Measurements from ENCODE around the gene EOGT.

The EOGT gene

GRCh38 chr3:69008980-69009379, 4.5 kb downstream of the EOGT start:
- Histone ChIP-seq H3K9me3 (ENCODE audit: insufficient read depth, low read depth, low read length) (no peaks in the 10 kb centered on the region), H3K4me2 (ENCODE audit: low read depth, low read length, poor library complexity, severe bottlenecking) (peak overlapping the region; percentile 1), H3K4me1 (ENCODE audit: insufficient read depth, low read length, poor library complexity, severe bottlenecking) (peaks cover 18% of the 10 kb centered on the region), H3K27me3 (ENCODE audit: insufficient read depth, low read length, poor library complexity, severe bottlenecking) (no peaks in the 10 kb centered on the region), H2AFZ (ENCODE audit: low read length) (no peak overlapping the region), H3K36me3 (ENCODE audit: insufficient read depth, low read length) (peaks cover 7% of the 10 kb centered on the region; the same call in 1 of the 2 replicates), H3K4me3 (ENCODE audit: low read length, poor library complexity, severe bottlenecking) (no peak overlapping the region), H4K20me1 (ENCODE audit: insufficient read depth, low read length, poor library complexity, severe bottlenecking) (no peaks in the 10 kb centered on the region), H3K9me2 (replicated peaks; ENCODE audit: low read depth, low read length) (no peaks in the 10 kb centered on the region), H3K79me2 (ENCODE audit: insufficient read depth, low read length) (0 out of 2 replicates have a peak, but pooled peaks cover under 1% of the 10 kb centered on the region), H3F3A (ENCODE audit: low read depth) (peaks cover 4% of the 10 kb centered on the region; the same call in 1 of the 2 replicates), H3K9ac (ENCODE audit: low read depth, low read length, poor library complexity, severe bottlenecking) (no peak overlapping the region)
- TF ChIP-seq EZH2phosphoT487 (IDR thresholded peaks at IDR 0.05; ENCODE audit: borderline replicate concordance) (no peak), CTCF (conservative IDR thresholded peaks at IDR 0.05; ENCODE audit: low read length) (no peak)

- Histone ChIP-seq H2AFZ (ENCODE audit: low read length) (no peak overlapping the region), H3K27me3 (ENCODE audit: insufficient read depth, low read length, poor library complexity, severe bottlenecking) (no peaks in the 10 kb centered on the region), H3K79me2 (ENCODE audit: insufficient read depth, low read length) (no peaks in the 10 kb centered on the region), H3K9me3 (ENCODE audit: insufficient read depth, low read depth, low read length) (no peaks in the 10 kb centered on the region), H3K4me1 (ENCODE audit: insufficient read depth, low read length, poor library complexity, severe bottlenecking) (peaks cover 5% of the 10 kb centered on the region), H3K9ac (ENCODE audit: low read depth, low read length, poor library complexity, severe bottlenecking) (no peak overlapping the region), H3K4me2 (ENCODE audit: low read depth, low read length, poor library complexity, severe bottlenecking) (no peak overlapping the region), H3K36me3 (ENCODE audit: insufficient read depth, low read length) (peaks cover 12% of the 10 kb centered on the region; the same call in 1 of the 2 replicates), H3K4me3 (ENCODE audit: low read length, poor library complexity, severe bottlenecking) (no peak overlapping the region), H4K20me1 (ENCODE audit: insufficient read depth, low read length, poor library complexity, severe bottlenecking) (no peaks in the 10 kb centered on the region), H3F3A (ENCODE audit: low read depth) (peaks cover 4% of the 10 kb centered on the region; the same call in 1 of the 2 replicates), H3K9me2 (replicated peaks; ENCODE audit: low read depth, low read length) (no peaks in the 10 kb centered on the region)
- no peak for TF ChIP-seq CTCF (conservative IDR thresholded peaks at IDR 0.05; ENCODE audit: low read length)
- TF ChIP-seq EZH2phosphoT487 (IDR thresholded peaks at IDR 0.05; ENCODE audit: borderline replicate concordance), result no peak
Observed at GRCh38 chr3:69005791-69006482, 7.5 kb downstream of the EOGT start.

GRCh38 chr3:69005071-69005790, 8.3 kb downstream of the EOGT start:
- H3K9me2 ChIP-seq (replicated peaks; ENCODE audit: low read depth, low read length), result no peaks in the 10 kb centered on the region
- H3K79me2 ChIP-seq (ENCODE audit: insufficient read depth, low read length), result no peaks in the 10 kb centered on the region

More at GRCh38 chr3:69005071-69005790, 8.3 kb downstream of the EOGT start:
- H2AFZ ChIP-seq (ENCODE audit: low read length), result no peak overlapping the region
- TF ChIP-seq EZH2phosphoT487 (IDR thresholded peaks at IDR 0.05; ENCODE audit: borderline replicate concordance) (no peak), CTCF (conservative IDR thresholded peaks at IDR 0.05; ENCODE audit: low read length) (no peak)
- H3K4me2 ChIP-seq (ENCODE audit: low read depth, low read length, poor library complexity, severe bottlenecking), result no peak overlapping the region
- no peaks in the 10 kb centered on the region for H4K20me1 ChIP-seq (ENCODE audit: insufficient read depth, low read length, poor library complexity, severe bottlenecking)
- H3K9me3 ChIP-seq (ENCODE audit: insufficient read depth, low read depth, low read length), result no peaks in the 10 kb centered on the region
- H3K27me3 ChIP-seq (ENCODE audit: insufficient read depth, low read length, poor library complexity, severe bottlenecking), result no peaks in the 10 kb centered on the region
- H3K4me3 ChIP-seq (ENCODE audit: low read length, poor library complexity, severe bottlenecking), result no peak overlapping the region
- no peaks in the 10 kb centered on the region for H3F3A ChIP-seq (ENCODE audit: low read depth)
- H3K4me1 ChIP-seq (ENCODE audit: insufficient read depth, low read length, poor library complexity, severe bottlenecking), result peaks cover 5% of the 10 kb centered on the region
- H3K36me3 ChIP-seq (ENCODE audit: insufficient read depth, low read length), result peaks cover 12% of the 10 kb centered on the region; the same call in 1 of the 2 replicates
- no peak overlapping the region for H3K9ac ChIP-seq (ENCODE audit: low read depth, low read length, poor library complexity, severe bottlenecking)
